ENCODE data around the gene WIPI1. TPM values are rescaled to one million over a fixed set of nuclear protein-coding genes. Genes with fewer than 3 reads are reported as not detected.

Gene WIPI1
- total RNA-seq, 1 donor from 2014 or later, result 89.9 TPM

DNA sequence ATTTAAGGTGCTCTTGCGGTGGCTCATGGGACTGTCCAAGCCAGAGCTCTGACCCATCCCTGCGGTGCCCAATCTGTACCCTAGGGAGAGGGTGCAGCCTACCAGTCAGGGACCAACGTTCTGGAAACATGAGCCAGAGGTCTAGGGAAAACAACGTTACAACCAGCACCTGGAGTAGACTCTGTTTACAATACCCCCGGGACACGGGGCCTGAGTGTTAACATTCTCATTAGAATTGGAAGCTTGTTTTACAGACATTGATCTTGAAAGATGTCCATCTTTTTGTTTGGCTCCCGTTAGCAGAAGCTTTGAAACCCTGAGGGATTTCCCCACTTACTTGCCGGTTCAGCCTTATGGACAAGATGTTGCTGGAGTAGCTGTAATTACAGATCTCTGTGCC lies 6.9 kb downstream of the WIPI1 start:
- Histone ChIP-seq H3K4me1 (peaks cover 84% of the 10 kb centered on the region), H3K27ac (replicated peaks) (peak overlapping the region; percentile 7), H3K4me3 (no peak overlapping the region), H3K36me3 (peaks cover 77% of the 10 kb centered on the region), H3K27me3 (ENCODE audit: low read depth) (no peaks in the 10 kb centered on the region), H3K9me3 (replicated peaks) (no peaks in the 10 kb centered on the region)
- intact Hi-C loops (cut with micrococcal nuclease), result no loop called here
- TF ChIP-seq, protein P1, sequence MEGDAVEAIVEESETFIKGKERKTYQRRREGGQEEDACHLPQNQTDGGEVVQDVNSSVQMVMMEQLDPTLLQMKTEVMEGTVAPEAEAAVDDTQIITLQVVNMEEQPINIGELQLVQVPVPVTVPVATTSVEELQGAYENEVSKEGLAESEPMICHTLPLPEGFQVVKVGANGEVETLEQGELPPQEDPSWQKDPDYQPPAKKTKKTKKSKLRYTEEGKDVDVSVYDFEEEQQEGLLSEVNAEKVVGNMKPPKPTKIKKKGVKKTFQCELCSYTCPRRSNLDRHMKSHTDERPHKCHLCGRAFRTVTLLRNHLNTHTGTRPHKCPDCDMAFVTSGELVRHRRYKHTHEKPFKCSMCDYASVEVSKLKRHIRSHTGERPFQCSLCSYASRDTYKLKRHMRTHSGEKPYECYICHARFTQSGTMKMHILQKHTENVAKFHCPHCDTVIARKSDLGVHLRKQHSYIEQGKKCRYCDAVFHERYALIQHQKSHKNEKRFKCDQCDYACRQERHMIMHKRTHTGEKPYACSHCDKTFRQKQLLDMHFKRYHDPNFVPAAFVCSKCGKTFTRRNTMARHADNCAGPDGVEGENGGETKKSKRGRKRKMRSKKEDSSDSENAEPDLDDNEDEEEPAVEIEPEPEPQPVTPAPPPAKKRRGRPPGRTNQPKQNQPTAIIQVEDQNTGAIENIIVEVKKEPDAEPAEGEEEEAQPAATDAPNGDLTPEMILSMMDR (IDR thresholded peaks at IDR 0.05; ENCODE audit: borderline replicate concordance), result no peak
- no peak for DNase-seq

DNA sequence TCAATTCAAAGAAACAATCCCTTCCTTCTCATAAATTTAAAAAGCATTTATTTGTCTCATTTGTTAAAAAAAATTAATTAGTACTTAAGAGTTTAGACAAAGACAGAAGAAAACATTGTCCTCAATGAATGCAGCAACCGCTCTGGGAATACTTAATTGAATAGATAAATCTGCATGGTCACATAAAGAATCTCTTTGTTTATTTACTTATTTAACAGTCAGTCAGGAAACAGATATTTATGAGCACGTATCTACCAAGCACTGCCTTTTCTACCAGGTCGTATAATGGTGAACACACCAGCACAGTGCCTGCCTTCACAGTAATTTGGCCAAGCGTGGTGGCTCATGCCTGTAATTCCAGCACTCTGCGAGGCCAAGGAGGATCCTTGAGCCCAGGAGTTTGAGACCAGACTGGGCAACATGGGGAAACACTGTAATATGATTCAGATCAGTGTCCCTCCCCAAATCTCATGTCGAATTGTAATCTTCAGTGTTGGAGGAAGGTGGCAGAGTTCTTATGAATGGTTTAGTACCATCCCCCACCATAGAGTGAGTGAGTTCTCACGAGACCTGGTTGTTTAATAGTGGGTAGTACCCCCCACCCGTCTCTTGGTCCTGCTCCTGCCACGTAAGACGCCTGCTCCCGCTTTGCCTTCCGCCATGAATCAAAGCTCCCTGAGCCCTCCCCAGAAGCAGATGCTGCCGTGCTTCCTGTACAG lies 8.1 kb downstream of the WIPI1 start:
- H3K27me3 ChIP-seq (ENCODE audit: low read depth), result no peaks in the 10 kb centered on the region
- peak overlapping the region; percentile 7 for H3K27ac ChIP-seq (replicated peaks)
- TF ChIP-seq, protein P1 (IDR thresholded peaks at IDR 0.05; ENCODE audit: borderline replicate concordance), result no peak
- no peak for DNase-seq
- peaks cover 78% of the 10 kb centered on the region for H3K4me1 ChIP-seq
- H3K4me3 ChIP-seq, result no peak overlapping the region
- intact Hi-C loops (cut with micrococcal nuclease), result no loop called here
- no peaks in the 10 kb centered on the region for H3K9me3 ChIP-seq (replicated peaks)
- peaks cover 86% of the 10 kb centered on the region for H3K36me3 ChIP-seq

DNA sequence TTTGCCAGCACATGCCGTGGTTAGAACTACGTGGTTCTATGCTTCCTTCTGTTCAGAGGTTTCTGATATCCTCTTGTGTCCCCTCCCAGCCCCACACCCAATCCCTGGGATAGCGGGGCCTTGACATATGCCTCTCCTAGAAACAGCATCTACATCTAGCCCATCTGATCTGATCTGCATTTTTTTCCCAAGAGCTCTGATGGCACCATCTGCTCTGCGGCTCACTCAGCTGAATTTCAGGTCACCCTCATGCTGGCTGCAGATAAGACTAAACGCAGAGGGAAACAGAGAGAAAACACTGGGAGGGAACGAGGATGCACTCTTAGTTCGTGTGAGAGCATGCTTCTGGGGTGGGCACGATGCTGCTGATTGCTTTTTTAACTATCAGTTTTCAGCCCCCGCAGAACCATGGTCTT lies 10.7 kb downstream of the WIPI1 start:
- H3K27me3 ChIP-seq (ENCODE audit: low read depth), result no peaks in the 10 kb centered on the region
- DNase-seq, result no peak
- H3K36me3 ChIP-seq, result peaks cover 95% of the 10 kb centered on the region
- intact Hi-C loops (cut with micrococcal nuclease), result no loop called here
- peaks cover 78% of the 10 kb centered on the region for H3K4me1 ChIP-seq
- H3K4me3 ChIP-seq, result no peak overlapping the region
- H3K27ac ChIP-seq (replicated peaks), result peak overlapping the region; percentile 82
- TF ChIP-seq, protein P1 (IDR thresholded peaks at IDR 0.05; ENCODE audit: borderline replicate concordance), result no peak
- no peaks in the 10 kb centered on the region for H3K9me3 ChIP-seq (replicated peaks)

DNA sequence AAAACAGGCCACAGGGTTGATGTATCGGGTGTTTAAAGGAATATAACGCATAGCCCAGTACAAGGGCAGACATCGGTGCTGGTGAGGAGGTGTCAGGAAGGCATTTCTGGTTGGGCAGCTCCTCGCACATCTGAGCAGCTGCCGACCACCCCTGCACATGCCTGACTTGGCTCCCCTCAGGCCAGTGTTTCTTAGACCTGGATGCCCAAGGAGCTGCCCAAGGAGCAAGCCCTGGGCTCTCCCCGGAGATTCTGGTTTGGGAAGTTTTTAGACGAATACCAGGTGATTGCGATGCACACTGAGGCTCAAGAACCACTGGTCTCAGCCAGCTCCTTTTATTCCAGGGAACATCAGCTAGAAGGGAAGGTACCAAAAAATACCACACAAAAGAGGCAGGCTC lies 11.6 kb downstream of the WIPI1 start:
- H3K36me3 ChIP-seq, result peaks cover 91% of the 10 kb centered on the region
- intact Hi-C loops (cut with micrococcal nuclease), result no loop called here
- H3K4me3 ChIP-seq, result no peak overlapping the region
- H3K4me1 ChIP-seq, result peaks cover 83% of the 10 kb centered on the region
- no peaks in the 10 kb centered on the region for H3K27me3 ChIP-seq (ENCODE audit: low read depth)
- no peaks in the 10 kb centered on the region for H3K9me3 ChIP-seq (replicated peaks)
- no peak for DNase-seq
- TF ChIP-seq, protein P1 (IDR thresholded peaks at IDR 0.05; ENCODE audit: borderline replicate concordance), result no peak
- peak overlapping the region; percentile 82 for H3K27ac ChIP-seq (replicated peaks)

DNA sequence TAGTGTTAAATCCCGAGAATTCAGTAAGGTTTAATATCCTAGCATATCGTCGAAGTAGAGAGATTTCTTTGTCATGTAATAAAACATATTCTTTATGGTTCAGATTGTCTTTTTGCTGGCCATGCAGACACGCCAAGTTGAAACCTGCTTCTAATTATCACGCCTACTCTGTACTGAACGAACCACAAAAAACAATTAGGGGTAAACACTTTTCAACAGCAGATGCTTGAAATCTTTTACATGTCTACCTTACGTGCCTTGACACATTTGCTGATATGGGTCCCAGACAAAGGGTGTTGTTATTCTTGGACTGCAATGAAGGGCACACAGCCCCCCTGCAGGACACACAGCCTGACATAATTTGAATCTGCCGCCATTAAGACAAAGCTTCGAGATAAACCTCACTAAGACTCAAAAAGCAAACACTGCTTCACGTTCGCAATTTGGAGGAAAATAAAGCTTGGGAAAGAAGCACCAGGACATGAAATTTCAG lies 13.3 kb downstream of the WIPI1 start:
- Histone ChIP-seq H3K27ac (replicated peaks) (peak overlapping the region; percentile 82), H3K36me3 (peaks cover 84% of the 10 kb centered on the region), H3K9me3 (replicated peaks) (no peaks in the 10 kb centered on the region), H3K4me3 (no peak overlapping the region), H3K27me3 (ENCODE audit: low read depth) (no peaks in the 10 kb centered on the region), H3K4me1 (peaks cover 93% of the 10 kb centered on the region)
- TF ChIP-seq, protein P1 (IDR thresholded peaks at IDR 0.05; ENCODE audit: borderline replicate concordance), result no peak
- DNase-seq, result no peak
- intact Hi-C loops (cut with micrococcal nuclease), result no loop called here
